GM13976 (cell line): ENCODE measurements around the gene RASSF10.

Experiments
- DNase-seq: peaks from one replicate; pipeline ENCODE4 v3.0.0; 2012; ENCODE audit warnings: low spot score
- CTCF ChIP-seq: IDR thresholded peaks from 2 replicates; pipeline ENCODE4 v1.5.1; 2012; ENCODE audit warnings: borderline replicate concordance, mild to moderate bottlenecking; ENCODE audit not compliant: insufficient read depth; ENCODE audit errors: extremely low read depth, missing control alignments, control extremely low read depth
- in situ Hi-C: fragments of 300-500 bp; cut with MboI; formaldehyde crosslinking; loops from one replicate; pipeline ENCODE4 v1.12.0; 2022; ENCODE audit warnings: low sequenced_read_pairs, mixed read lengths, inconsistent platforms; ENCODE audit not compliant: unreplicated experiment

Gene RASSF10

GRCh38 chr11:13008625-13009475, at the start of gene RASSF10:
Gene RASSF10 (plus strand): TSS chr11:13009316. CDS start chr11:13009577, 261 bp downstream.
- TF ChIP-seq CTCF = no peak
- no peak for DNase-seq
- in situ Hi-C loops = no loop called here

- in situ Hi-C loops = loop anchor here (10.0 to 25.0 kb wide), 2 partner anchors 213 to 376 kb away; no protein-coding TSS in a partner anchor
- TF ChIP-seq CTCF = no peak
- no peak for DNase-seq
Measured at GRCh38 chr11:12961615-12962014, 47.5 kb upstream of the RASSF10 start.

- no peak for TF ChIP-seq CTCF
- no peak for DNase-seq
- in situ Hi-C loops = loop anchor here (10.0 to 25.0 kb wide), 2 partner anchors 212 to 375 kb away; no protein-coding TSS in a partner anchor
Measured at GRCh38 chr11:12962306-12962705, 46.8 kb upstream of the RASSF10 start.

- DNase-seq = no peak
- no peak for TF ChIP-seq CTCF
- in situ Hi-C loops = loop anchor here (10.0 to 25.0 kb wide), 2 partner anchors 212 to 374 kb away; no protein-coding TSS in a partner anchor
Measured at GRCh38 chr11:12963051-12963450, 46.1 kb upstream of the RASSF10 start.

- peak; percentile 84 for DNase-seq
- in situ Hi-C loops = loop anchor here (10.0 to 25.0 kb wide), 2 partner anchors 211 to 373 kb away; no protein-coding TSS in a partner anchor
- TF ChIP-seq CTCF = peak; percentile 75
Measured at GRCh38 chr11:12963792-12964536, 45.2 kb upstream of the RASSF10 start.

- in situ Hi-C loops = loop anchor here (10.0 to 25.0 kb wide), 2 partner anchors 210 to 373 kb away; no protein-coding TSS in a partner anchor
Measured at GRCh38 chr11:12964650-12965049, 44.5 kb upstream of the RASSF10 start.

More at GRCh38 chr11:12964650-12965049, 44.5 kb upstream of the RASSF10 start:
- DNase-seq = no peak
- no peak for TF ChIP-seq CTCF
